CD4-positive, alpha-beta T cell treated with Interleukin-6 at 100 ng/mL for 8 hours (primary cell): ENCODE data around the gene PHEX.

ENCODE experiments used
- DNase-seq: peaks from one replicate; pipeline ENCODE4 v3.0.0-alpha.2; 2020; ENCODE audit warnings: mixed read lengths, low spot score

Gene PHEX

DNA sequence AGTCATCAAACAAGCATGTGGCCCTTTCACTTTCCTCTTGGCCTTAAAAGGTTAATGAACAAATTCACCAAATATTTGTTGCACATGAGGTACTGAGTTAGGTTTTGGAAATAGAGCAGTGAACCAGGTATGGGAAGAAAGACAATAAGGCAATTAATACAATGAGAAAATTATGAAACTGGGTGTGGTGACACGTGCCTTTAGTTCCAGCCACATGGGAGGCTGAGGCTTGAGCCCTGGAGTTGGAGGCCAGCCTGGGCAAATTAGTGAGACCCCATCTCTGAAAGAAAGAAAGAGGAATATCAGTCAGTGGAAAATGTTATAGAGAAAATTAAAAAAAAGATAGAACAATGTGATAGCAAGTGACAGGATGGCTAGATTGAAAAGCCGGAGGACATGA is 8.1 kb downstream of the PHEX start:
- DNase-seq: no peak

DNA sequence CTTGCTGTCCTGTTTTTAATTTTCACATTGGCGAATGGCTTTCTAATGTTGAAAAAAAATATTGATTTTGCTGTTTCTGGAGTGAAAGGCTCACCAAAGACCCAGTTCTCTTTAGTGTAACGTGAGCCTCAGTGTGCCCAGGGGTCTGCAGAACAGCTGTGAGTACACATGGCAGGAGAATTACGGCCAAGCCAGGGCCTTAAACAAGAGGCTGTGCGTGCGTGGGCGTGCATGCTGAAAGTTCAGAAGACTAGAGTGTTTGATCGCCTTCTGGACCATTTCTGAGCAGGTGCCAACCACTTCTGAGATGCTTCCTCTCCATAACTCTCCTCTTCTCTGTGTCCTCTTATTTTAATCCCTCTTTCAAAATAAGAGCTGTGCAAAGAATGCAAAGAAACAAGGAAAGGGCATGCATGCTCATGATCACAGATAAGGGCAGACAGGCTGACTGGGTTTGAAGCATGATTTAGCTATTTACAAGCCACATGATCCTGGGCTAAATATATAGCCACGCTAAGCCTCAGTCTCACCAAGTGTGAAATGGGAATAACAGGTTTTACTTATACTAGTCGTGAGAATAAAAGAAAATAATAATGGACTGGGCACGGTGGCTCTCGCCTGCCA is 9.9 kb downstream of the PHEX start:
- DNase-seq: no peak

DNA sequence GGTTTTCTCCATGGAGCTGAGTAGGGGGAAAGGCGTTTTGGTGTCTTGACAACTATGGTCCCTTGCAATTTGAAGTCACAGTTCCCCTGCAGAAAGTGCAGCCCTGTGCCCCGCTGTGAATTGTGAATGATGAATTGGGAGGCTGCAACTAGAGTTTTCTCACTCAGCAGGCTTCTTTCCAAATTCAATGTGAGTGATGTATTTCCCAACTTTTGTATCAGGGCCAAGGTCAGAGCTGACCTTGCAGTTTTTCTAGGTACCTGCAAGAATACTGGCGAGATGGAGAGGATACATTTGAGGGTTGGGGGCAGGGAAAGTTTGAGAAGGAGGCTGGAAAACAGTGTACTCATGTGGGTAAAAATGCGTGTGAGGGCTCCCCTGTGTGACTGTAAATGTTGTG is 11.7 kb downstream of the PHEX start:
- DNase-seq: no peak

DNA sequence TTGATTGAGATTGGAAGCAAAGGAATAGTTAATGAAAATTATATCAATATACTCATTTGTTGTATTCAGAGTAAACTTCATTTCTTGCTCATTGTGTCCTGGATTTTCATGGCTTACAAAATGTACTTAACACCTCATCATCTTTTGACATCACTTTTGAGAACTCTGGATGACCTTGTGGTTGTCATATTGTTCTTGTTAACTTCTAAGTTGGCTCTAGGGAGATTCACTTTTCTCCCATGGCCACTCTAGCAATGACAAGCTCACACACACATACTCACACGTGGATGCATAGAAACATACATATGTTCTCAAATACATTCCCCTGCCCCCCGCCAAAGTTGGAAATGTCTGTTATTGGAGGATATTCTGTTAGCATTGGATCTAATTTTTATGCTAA is 15.3 kb downstream of the PHEX start:
- DNase-seq: no peak

DNA sequence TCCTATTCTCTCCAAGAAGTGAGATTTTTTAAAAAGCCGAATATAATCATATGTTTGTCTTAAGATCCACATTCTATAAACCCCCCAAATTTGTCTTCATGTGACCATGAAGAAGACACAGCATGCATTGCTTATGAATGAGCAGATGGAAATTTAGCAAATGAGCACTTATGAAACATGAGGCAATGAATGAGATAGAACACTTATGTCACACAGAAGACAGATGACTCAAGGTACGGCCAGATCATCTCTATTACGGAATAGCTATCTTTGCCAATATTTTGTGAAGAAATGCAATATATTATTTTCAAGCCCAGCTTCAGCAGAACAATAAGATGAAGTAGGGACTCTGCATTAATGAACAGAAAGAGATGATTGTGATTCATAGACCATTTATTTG is 21.4 kb downstream of the PHEX start:
- no peak for DNase-seq

DNA sequence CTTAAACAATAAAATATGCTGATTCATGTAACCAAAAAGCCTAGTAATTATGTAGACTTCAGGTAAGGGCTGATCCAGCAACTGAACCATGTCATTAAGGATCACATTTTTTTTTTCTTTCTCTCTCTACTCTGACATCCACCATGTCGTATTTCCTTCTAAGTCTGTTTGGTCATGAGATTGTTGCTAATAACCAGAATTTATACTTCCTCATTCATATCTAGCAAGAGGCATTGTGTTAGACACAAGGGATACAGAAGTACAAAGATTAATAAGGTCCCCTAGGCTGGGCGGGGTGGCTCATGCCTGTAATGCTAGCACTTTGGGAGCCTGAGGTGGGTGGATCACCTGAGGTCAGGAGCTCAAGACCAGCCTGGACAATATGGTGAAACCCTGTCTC is 24.1 kb downstream of the PHEX start:
- no peak for DNase-seq

DNA sequence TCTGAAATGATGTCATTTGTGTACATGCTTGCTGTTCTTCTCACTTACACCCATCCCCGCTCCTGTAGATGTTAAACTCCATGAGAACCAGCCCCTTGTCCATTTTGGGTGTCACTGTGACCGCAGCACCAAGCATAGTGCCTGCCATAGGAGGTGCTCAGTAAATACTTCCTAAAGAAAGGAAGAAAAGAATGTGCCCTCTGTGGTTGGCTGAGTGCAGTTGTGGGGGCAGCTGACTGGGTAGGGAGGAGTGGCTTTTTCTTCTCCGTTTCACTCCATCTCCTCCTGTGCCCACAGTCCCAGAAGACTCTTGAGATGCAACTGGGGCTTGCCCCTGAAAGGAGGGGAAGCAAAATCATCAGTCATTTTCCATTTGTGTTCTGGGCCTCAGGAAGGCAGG is 25.5 kb downstream of the PHEX start:
- no peak for DNase-seq

DNA sequence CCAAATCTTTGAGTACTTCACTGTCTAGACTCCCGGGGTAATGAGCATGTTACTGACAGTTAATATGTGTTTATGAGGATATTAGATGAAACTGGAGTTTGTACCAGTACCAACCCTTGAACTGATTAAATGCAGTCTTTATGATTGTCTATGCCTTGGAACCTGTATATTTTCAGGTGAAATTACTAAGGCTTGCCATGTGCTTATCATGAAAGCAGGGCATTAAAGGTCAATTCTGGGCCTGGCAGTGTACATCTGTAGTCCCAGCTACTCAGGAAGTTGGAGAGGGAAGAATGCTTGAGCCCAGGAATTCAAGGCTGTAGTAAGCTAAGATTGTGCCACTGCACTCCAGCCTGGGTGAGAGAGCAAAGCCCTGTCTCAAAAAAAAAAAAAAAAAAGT is 27.6 kb downstream of the PHEX start:
- no peak for DNase-seq

DNA sequence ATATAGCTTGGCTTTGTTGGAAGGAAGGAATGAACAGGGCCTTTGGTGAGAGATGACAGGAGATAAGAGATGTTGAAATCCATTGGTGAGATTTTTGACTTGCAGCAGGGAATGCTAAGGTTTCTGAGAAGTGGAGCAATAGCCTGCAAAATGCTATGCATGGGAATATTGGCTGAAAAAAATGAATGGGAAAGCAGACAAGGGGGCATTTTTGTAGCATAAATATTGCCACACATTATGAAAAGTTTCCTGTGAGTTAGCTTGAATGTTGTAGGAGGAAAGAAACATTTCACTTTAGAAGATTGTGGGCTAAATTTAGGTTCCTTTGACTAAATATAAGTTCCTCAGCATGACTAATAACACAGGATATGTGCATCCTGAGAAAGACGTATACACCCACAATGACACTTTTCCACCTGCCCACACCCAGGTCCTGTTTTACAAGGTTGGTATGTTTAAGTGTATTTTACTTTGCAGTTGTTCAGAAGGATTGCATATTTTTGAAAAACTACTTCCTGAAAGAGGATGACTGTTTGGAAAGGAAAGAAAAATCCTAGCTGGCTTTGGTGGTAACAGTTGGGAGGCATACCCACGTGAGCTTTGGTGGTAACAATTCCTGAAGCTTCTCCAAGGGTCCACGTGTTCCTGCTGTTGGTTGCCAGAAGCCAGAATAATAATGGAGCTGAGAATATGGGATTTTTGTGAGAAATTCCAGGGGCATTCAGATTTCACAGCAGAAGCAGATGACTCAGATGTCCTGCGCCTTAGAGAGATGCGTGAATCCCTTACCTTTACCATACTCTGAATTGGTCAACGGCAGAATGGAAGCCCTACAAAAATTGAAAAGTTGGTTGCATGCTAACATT is 28.5 kb downstream of the PHEX start:
- DNase-seq: no peak

DNA sequence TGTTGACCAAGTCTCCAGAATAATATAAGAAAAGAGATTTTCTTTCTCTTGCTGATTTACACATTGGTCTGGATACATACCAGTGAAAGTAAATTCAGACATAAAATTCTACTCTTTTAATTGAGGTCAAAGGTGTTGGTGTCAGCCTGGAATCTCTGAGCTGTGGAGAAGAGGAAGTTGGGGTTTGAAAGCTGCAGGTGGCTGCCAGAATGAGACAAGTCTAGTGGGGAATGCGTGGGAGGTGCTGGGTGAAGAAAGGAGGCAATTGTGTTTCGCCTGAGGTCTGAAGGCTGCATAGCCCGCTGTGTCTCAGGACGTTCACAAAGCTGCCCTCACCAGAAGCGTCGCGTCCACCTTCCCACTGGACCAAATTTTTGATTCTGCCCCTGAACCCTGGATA is 31.2 kb downstream of the PHEX start:
- DNase-seq: no peak

DNA sequence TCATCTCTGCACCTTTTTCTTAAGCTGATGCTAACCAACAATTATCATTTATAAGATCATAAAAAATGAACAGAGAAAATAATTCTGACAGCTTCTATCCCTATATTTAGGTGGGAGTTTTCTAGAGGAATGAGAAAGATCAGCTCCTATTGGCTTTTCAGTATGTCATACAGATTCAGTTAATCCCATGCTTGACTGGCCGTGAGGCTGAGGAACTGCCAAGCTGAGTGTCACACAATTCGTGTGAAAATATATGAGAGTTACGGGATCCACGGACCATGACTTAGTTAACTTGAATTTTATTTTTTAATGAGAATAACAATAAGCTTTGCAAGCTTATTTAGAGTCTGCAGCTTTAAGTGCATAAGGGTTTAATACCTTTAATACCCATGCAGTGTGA is 37.5 kb downstream of the PHEX start:
- DNase-seq: no peak

DNA sequence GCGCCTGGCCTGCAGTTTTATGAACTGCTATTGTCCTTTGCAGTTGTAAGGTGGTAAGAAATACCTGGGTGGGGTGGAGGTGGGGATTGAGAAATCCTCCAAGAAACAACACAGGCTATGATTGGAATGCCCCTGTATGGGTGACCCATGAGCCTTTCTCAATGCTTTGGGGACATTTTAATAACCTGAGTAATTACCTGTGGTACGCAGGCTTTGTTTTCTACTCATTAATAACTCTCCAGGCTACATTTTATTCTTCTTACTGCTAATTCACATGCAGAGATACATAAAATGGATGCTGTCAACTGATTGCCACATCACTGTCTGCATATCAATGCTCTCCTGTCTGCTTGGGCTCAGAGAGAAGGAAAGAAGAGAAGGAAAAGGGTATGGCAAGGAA is 41.8 kb downstream of the PHEX start:
- no peak for DNase-seq

DNA sequence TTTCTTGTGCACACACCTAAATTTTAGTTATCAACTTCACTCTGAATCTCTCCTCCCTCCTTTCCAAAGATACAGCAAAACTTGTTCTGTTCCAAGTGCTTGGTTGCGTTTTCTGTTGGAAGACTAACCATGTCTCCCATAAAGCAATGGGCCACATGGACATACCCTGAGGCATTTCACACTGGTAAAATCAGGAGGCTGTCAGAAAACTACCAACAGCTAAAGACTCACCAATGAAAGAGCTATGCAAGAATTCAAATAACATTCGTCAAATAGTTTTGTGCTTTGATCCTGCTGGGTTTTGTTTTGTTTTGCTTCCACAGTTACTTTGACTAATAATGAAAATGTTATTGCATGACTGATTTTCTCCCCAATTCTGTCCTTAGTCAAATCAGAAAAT is 46.0 kb downstream of the PHEX start:
- DNase-seq: no peak

DNA sequence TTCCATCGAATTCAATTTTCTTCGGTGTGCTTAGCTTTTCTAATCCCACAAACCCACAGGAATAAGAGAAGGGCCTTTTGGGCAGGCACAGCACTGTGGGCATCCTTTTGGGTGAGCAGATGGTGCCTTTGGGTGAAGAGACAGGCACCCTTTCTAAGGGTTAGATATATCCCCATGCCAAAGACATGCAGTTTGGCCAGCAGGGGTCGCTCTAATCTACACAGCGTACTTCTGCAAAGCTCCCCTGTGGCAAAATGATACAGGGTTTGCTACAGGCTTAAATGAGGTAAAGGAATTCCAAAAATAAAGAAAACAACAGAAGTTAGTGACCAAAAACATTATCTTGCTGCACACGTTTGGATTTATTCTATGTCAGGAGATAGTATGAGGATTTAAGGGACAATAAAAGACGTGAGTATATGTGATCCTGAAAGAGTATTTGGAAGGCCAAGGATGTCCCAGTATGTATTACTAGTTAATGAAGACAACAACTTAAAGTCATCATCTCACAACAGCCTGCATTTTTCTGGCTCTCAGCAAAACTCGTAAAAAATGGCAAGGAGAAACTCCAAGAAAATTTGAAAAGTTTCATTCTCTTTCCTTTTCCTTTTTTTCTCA is 49.5 kb downstream of the PHEX start:
- peak; percentile 25 for DNase-seq

DNA sequence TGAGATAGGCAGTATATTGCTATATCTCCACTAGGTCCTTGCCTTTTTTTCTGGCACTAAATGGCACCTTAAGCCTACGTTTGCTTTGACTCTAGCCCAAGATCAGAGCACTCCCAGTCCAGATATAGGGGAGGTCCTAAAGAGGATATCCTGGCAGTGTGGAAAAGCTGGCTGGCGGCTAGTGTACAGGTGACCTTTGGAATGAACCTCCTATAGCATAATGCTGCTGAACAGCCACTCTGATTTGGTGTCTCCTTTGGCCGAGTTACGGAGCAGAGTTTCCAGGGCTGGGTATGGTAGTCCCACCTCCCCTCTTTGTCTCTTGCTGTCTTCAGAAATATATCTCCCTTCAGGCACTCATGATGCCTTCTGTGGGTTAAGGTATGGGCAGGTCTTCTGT is 53.9 kb downstream of the PHEX start:
- DNase-seq: no peak

DNA sequence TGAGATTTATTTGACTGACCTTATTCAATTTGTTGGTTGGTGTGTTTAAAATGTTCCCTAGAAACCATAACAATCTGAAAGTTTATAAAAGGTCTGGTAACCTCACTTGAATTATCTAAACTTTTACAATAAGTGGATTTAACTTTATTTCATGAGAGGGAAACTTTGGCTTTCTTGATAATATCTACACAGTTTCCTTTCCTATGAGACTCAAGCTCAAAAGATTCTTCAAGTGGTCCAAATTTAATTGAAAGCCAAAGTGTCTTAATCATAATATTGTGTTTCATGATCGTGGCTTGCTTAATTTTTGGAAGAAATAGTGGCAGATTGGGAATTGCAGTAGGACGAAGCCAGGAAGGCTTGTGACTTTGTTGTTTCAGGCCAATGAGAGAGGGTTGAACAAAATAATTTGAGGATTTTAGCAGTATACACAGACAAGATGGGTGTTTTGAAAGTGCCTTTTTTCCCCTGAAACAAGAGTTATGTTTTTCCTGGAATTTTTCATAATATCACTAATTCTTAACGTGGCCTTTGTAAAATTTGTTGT is 55.0 kb downstream of the PHEX start:
- DNase-seq: no peak

DNA sequence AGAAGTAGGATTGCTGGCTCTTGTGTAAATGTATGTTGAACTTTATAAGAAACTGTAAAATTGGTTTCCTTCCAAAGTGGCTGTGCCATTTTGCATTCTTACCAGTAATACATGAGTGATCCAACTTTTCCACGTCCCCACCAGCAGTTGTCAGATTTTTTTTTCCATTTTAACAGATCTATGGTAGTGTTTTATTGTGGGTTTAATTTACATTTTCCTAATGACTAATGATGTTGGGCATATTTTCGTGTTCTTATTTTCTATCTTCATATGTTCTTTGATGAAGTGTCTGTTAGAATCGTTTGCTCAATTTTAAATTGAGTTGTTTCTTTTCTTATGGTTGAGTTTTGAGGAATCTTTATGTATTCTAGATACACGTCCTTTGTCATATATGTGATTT is 56.2 kb downstream of the PHEX start:
- no peak for DNase-seq

DNA sequence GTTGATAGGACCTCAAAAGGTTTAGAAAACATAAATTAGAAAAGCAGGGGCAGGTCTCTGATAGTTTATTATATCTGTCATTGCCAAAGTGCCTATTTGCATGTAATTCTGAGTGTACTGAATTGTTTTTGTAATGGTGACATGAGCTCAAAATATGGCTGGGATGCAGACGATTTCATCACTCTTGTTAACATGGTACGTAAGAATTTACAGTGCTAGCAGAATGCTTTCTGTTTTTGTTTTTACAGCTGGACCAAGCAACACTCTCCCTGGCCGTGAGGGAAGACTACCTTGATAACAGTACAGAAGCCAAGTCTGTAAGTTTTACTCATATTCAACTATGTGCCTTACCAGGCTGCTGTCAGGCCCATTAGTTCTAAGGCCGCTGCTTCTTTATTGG is 58.1 kb downstream of the PHEX start:
- no peak for DNase-seq

DNA sequence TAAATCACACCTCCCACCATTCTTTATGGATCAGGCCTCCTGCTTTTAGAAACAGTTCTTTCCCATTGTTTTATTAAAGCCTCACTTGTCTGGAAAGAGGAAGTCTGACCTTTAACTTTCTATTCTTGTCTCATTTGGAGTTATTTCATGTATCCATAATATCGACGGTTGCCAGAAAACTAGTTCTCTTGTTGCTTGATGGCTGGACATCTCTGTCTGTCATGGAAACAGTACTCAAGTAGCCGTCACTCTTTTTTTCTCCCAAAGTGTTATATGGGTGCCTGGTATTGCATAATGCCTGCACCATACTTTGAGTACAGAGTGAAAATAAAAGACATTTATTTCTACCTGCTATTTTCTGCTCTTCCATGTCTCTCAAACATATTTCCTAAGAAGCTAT is 61.4 kb downstream of the PHEX start:
- no peak for DNase-seq

DNA sequence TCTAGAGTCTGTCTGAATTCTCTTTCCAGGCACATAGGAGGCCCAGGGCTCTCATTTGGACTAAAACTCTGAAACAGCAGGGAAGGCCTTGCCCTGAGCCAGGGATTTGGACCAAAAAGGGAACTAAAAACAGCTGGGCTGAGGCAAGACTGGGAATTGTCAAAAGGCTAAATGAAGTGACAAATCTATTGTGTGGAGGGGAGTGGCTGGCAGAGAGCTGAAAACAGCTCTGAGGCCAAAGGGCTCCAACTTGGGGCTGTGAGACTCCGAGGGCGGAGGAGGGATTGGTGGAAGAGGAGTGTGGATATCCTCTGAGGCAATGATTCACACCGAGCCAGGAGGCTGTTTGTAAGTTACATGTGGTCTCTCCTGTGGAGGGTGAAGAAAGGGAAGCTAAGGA is 63.2 kb downstream of the PHEX start:
- DNase-seq: no peak

DNA sequence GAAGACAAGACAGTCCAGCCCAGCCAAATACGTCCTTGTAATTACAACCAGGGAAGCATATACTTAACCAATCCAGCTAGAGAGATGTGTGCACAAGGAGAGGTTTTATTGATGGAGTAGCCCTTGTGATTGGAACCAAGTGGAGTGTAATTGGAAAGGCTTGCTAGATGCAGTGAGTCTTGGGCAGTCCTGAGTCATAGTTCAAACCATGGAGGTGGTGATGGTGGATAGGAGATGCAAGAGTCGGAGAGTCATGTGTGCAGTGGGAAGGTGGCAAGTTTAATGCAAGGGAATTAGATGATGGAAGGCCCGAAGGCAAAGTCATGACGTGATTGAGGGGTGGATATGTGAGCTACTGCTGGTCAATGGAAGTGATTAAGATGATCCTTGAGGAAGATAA is 63.7 kb downstream of the PHEX start:
- DNase-seq: no peak

DNA sequence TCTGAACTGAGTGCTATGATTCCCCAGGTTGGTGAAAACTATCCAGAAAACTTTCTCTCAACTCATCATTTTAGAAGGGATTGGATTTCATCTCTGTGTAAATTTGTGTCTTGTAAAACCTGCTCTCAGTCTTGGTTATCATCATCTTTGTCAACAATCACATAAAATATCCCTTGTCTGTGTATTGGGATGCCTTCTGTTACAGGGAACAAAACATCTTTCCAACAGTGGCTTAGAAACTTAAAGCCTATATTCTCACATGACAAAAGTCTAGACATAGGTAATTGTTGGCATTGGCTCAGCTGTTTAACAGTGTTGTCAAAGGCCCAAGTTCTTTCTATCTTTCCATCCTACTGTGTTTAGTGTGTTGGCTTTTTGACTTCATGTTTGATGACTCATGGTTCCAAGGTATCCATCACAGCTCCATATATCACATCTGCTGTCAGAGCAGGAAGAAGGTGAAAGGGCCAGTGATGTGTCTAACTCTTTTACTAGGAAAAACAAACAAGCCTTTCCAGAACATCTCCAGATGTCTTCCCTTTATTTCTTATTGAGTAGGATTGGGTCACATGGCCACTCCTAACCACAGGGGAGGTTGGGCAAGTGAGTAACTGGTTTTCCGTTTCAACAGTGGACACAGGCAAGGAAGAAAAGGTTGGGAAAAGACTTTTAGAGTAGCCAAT is 65.0 kb downstream of the PHEX start:
- no peak for DNase-seq

DNA sequence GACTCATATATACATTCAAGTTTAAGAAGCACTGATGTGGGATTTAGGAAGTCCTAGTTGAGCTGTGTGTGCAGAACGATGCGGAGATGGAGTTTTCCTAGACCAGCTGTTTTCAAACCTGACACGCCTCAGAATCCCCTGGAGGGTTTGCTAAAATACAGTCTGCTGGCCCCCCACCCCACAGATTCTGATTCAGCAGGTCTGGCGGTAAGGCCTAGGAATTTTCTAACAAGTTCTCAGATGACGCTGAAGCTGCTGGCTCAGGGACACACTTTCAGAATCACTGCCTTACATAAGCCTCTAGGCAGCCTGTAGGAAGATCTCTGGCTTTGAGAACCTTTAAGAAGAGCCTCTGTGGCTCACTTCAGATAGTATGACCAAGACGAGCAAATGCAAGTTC is 73.1 kb downstream of the PHEX start:
- DNase-seq: no peak
